ENCODE data around the gene PLCH1.

DNA sequence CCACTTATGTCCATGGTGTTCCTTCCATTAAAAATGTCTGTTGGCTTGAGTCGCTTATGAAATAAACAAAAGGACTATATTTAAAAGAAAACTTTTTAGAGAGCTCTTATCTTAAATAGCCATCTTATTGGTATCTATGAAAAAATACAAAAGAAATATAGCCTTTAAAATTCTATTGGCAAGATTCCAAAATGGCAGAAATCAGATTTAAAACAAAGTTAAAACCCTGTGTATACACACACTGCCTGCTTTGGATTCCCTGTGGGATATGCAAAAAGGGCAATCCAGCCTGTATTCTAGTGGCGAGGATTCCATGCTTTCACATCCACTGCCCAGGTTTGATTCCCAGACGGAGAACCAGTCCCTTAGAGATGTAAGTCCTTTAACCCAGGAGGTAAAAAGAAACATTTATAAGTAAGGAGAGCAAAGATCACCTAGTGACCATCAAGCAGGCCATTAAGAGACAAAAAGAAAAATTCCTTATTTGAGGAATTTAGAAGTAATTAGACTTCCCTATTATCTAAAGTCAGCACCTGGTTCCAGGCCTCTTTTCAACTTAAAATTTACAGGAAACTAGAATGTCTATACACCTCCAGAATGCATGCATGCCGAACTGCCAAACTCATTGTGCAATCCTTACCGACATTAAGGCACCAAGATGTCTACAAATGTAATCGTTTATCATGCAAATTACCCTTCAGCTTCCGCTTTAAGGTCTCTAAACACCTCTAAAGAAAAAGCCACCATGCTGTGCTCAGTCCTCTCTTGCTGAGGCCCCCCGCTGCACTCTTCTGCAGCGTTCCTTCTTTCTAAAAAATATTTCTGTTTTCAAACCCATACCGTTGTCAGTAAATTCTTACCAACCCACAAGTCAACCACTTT lies 381.8 kb downstream of the PLCH1 start:
- TF ChIP-seq CTCF (IDR thresholded peaks at IDR 0.05) (no peak), ZFX (IDR thresholded peaks at IDR 0.05; ENCODE audit: borderline replicate concordance) (no peak)

Data from 22Rv1 (cell line).